Measurements from ENCODE around the gene VPS37C. TPM values are rescaled to one million over a fixed set of nuclear protein-coding genes. Genes with fewer than 3 reads are reported as not detected.

VPS37C gene
- total RNA-seq, 3 donors from 2014 or later, result 9.3 to 20.3 (median 17.1) TPM

- Histone ChIP-seq H3K9me3 (no peaks in the 10 kb centered on the region), H3K27ac (no peak overlapping the region), H3K4me3 (no peak overlapping the region), H3K36me3 (no peaks in the 10 kb centered on the region), H3K4me1 (no peaks in the 10 kb centered on the region), H3K27me3 (no peaks in the 10 kb centered on the region)
- TF ChIP-seq POLR2A (IDR thresholded peaks at IDR 0.05), result no peak
- TF ChIP-seq, protein P1, sequence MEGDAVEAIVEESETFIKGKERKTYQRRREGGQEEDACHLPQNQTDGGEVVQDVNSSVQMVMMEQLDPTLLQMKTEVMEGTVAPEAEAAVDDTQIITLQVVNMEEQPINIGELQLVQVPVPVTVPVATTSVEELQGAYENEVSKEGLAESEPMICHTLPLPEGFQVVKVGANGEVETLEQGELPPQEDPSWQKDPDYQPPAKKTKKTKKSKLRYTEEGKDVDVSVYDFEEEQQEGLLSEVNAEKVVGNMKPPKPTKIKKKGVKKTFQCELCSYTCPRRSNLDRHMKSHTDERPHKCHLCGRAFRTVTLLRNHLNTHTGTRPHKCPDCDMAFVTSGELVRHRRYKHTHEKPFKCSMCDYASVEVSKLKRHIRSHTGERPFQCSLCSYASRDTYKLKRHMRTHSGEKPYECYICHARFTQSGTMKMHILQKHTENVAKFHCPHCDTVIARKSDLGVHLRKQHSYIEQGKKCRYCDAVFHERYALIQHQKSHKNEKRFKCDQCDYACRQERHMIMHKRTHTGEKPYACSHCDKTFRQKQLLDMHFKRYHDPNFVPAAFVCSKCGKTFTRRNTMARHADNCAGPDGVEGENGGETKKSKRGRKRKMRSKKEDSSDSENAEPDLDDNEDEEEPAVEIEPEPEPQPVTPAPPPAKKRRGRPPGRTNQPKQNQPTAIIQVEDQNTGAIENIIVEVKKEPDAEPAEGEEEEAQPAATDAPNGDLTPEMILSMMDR (IDR thresholded peaks at IDR 0.05), result no peak
- TF ChIP-seq POLR2AphosphoS5 (IDR thresholded peaks at IDR 0.05), result no peak
- intact Hi-C loops (cut with DNase I; ENCODE audit: low total_unique reads), result no loop called here
- DNase-seq (ENCODE audit: low spot score in 2 of 2), result no peak
Measured at GRCh38 chr11:61122761-61123160, 38.5 kb downstream of the VPS37C start.

DNA sequence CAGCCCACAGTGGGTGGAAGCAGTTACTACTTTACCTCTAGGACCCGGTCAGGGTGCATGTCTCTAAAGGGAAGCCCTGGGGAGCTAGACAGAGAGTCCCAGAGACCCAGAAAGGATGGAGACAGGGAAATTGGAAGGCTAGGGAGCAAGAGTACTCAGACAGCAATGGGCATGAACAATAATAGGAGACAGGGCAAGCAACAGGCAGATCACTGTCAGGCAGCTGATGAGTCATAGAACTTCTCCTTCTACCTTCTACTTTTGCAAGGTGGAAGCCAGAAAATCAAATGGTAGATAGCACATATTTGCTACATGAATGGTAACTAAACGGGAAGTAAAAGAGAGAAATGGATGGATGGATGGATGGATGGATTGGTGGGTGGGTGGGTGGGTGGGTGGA lies 39.3 kb downstream of the VPS37C start:
- Histone ChIP-seq H3K4me1 (no peaks in the 10 kb centered on the region), H3K27me3 (no peaks in the 10 kb centered on the region), H3K4me3 (no peak overlapping the region), H3K36me3 (no peaks in the 10 kb centered on the region), H3K9me3 (no peaks in the 10 kb centered on the region), H3K27ac (no peak overlapping the region)
- no peak for DNase-seq (ENCODE audit: low spot score in 2 of 2)
- TF ChIP-seq POLR2AphosphoS5 (IDR thresholded peaks at IDR 0.05) (no peak), POLR2A (IDR thresholded peaks at IDR 0.05) (no peak)
- TF ChIP-seq, protein P1 (IDR thresholded peaks at IDR 0.05), result no peak
- intact Hi-C loops (cut with DNase I; ENCODE audit: low total_unique reads), result no loop called here

GRCh38 chr11:61121192-61121831 lies 39.9 kb downstream of the VPS37C start:
- no peak for DNase-seq (ENCODE audit: low spot score in 2 of 2)
- intact Hi-C loops (cut with DNase I; ENCODE audit: low total_unique reads), result no loop called here

DNA sequence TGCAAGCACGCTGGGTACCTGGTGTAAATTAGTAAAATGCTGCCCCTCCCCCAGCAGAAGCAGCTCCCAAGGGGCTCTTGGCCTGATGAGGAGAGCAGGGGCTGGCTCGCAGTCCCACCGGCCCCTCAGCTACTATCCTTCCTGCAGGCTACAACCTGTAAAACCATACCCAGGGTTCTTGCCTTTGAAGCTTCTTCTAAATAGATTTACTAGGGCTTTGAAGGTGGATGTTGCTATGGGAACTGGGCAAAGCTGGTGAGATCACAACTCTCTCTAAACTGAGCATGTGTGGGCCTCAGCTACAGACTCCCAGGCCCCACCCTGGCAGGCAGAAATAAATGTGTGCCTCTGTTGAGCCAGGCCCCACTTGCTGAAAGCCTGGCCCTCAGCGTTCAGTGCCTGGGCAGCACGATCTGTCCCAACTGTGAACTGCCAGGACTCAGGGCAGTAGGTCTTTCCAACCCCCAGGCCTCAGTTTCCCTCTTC lies 40.5 kb downstream of the VPS37C start:
- Histone ChIP-seq H3K4me3 (no peak overlapping the region), H3K36me3 (no peaks in the 10 kb centered on the region), H3K27ac (no peak overlapping the region), H3K9me3 (no peaks in the 10 kb centered on the region), H3K4me1 (no peaks in the 10 kb centered on the region), H3K27me3 (no peaks in the 10 kb centered on the region)
- no peak for DNase-seq (ENCODE audit: low spot score in 2 of 2)
- TF ChIP-seq, protein P1 (IDR thresholded peaks at IDR 0.05), result no peak
- TF ChIP-seq POLR2AphosphoS5 (IDR thresholded peaks at IDR 0.05) (no peak), POLR2A (IDR thresholded peaks at IDR 0.05) (no peak)
- intact Hi-C loops (cut with DNase I; ENCODE audit: low total_unique reads), result no loop called here

More at GRCh38 chr11:61121192-61121831, 39.9 kb downstream of the VPS37C start:
- TF ChIP-seq POLR2A (IDR thresholded peaks at IDR 0.05), result no peak
- TF ChIP-seq, protein P1 (IDR thresholded peaks at IDR 0.05), result no peak
- no peak for TF ChIP-seq POLR2AphosphoS5 (IDR thresholded peaks at IDR 0.05)
- Histone ChIP-seq H3K27ac (no peak overlapping the region), H3K9me3 (no peaks in the 10 kb centered on the region), H3K27me3 (no peaks in the 10 kb centered on the region), H3K36me3 (no peaks in the 10 kb centered on the region), H3K4me1 (no peaks in the 10 kb centered on the region), H3K4me3 (no peak overlapping the region)

DNA sequence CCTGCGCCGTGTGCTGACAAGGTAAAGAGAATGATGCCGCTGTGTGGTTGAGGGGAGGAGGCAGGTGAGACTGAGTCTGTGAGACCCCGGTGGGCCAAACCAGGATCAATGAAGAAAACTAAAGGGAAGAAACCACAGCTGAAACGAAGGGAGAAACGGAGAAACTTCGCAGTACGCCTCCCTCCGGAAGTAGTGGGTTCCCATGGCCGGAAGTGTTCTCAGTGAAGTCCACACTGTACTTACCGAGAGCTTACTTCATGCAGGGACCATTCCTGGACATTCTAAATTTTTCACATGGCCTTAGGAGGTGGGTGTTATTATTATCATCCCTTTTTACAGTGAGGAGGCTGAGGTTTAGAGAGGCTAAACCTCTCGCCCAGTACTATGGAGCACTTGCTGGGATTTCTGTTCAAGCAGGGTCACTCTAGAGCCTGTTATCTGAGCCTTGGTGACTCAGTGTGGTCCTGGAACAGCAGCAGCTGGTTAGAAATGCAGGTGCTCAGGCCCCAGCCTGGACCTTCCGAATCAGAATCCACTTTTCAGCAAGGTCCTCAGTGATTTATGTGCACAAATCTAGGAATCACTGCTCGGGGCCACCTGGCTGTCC lies 41.0 kb downstream of the VPS37C start:
- Histone ChIP-seq H3K36me3 (no peaks in the 10 kb centered on the region), H3K4me1 (no peaks in the 10 kb centered on the region), H3K27ac (no peak overlapping the region), H3K4me3 (no peak overlapping the region), H3K9me3 (no peaks in the 10 kb centered on the region), H3K27me3 (no peaks in the 10 kb centered on the region)
- no peak for TF ChIP-seq POLR2A (IDR thresholded peaks at IDR 0.05)
- TF ChIP-seq, protein P1 (IDR thresholded peaks at IDR 0.05), result no peak
- TF ChIP-seq POLR2AphosphoS5 (IDR thresholded peaks at IDR 0.05), result no peak
- no peak for DNase-seq (ENCODE audit: low spot score in 2 of 2)
- intact Hi-C loops (cut with DNase I; ENCODE audit: low total_unique reads), result no loop called here

Measured in breast epithelium (tissue), 4 donors.